SJCRH30 (cell line): ENCODE results near the gene LACC1. TPM values are rescaled to one million over a fixed set of nuclear protein-coding genes. Genes with fewer than 3 reads are reported as not detected.

ENCODE experiments used
- DNase-seq, 2 experiments: peaks; one replicate each; pipeline ENCODE4 v3.0.0-alpha.2; 2015 to 2020
- H3K27ac ChIP-seq: fragments of 250-450 bp; sonication (Bioruptor Pico); 2 replicates; pipeline ENCODE4 v1.5.1; 2020; ENCODE audit warnings: mild to moderate bottlenecking, moderate library complexity
- H3K27me3 ChIP-seq: fragments of 250-450 bp; sonication (Bioruptor Pico); 2 replicates; pipeline ENCODE4 v1.5.1; 2020; ENCODE audit warnings: mild to moderate bottlenecking, moderate library complexity
- H3K36me3 ChIP-seq: fragments of 250-450 bp; sonication (Bioruptor Pico); 2 replicates; pipeline ENCODE4 v1.5.1; 2020; ENCODE audit warnings: mild to moderate bottlenecking, moderate library complexity
- H3K4me1 ChIP-seq: fragments of 250-450 bp; sonication (Bioruptor Pico); 2 replicates; pipeline ENCODE4 v1.5.1; 2020; ENCODE audit warnings: mild to moderate bottlenecking, moderate library complexity
- H3K4me3 ChIP-seq: fragments of 250-450 bp; sonication (Bioruptor Pico); 2 replicates; pipeline ENCODE4 v1.5.1; 2020; ENCODE audit warnings: mild to moderate bottlenecking, moderate library complexity
- H3K9me3 ChIP-seq: fragments of 250-450 bp; sonication (Bioruptor Pico); replicated peaks from 2 replicates; pipeline ENCODE4 v1.5.1; 2020; ENCODE audit warnings: mild to moderate bottlenecking, moderate library complexity
- total RNA-seq: library from RNA; depleted of rRNA; stranded (reverse); fragments of >200 nt; shearing (Covaris generic); gene quantifications from 2 replicates; pipeline ENCODE4 v1.2.3, GENCODE V29; 2014

LACC1 gene
- total RNA-seq, 1 experiment from 2014 or later = 0.63 TPM

DNA sequence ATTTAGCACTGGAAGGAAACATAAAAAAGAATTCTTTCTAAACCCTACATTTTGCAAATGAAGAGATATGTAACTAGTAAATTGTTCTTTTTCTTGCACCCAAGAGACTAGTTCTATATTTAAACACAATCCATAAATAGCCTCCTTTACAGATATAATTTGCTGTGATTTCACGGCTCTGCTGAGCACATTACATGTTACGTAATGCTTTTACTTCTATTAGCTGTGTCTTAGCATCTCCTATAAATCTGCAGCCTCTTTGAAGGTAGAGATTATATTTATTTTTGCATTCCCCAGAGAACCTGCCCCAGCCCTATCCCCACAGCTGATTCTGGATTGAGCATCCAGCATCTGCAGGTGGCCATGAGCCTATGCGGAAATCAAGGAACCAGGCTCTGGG lies 32.2 kb downstream of the LACC1 start:
- no peak overlapping the region for H3K4me3 ChIP-seq
- H3K4me1 ChIP-seq = no peaks in the 10 kb centered on the region
- H3K9me3 ChIP-seq = no peaks in the 10 kb centered on the region
- H3K27me3 ChIP-seq = no peaks in the 10 kb centered on the region
- DNase-seq = no peak
- H3K36me3 ChIP-seq = no peaks in the 10 kb centered on the region
- no peak overlapping the region for H3K27ac ChIP-seq

DNA sequence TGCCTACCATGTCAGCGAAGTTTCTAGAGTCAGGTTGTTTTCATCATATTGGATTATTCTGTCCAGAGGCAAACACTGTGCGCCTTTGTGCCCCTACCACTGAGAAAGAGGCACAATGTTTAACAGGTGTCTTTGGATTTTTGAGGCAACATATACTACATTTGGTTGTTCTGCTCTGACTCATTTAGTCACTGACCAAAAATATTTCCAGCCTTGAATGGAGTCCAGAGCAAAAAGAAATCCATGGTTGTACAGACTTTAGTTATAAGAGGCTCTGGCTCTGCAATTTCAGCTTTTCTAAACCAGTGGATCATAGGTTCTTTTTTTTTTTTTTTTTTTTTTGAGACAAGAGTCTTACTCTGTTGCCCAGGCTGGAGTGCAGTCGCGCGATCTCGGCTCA lies 35.7 kb downstream of the LACC1 start:
- DNase-seq = no peak

DNA sequence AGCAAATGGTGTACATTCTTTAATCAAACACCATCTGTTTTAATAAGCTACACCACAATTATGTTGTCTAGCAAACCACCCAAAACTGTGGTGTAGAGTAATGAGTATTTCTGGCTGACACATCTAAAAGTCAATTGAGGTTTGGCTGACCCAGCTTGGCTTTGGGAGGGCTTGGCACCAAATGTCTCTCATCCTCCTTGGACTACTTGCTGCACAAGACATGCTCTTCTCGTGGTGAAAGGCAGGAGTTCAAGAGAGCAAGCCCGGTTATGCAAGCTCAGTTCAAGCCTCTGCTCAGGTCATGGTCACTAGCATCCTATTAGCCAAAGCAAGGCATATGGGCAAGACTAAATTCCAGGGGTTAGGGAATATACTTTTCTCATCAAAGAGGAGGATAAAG lies 37.1 kb downstream of the LACC1 start:
- Histone ChIP-seq H3K9me3 (no peaks in the 10 kb centered on the region), H3K36me3 (no peaks in the 10 kb centered on the region), H3K27me3 (0 out of 2 replicates have a peak, but pooled peaks cover 5% of the 10 kb centered on the region), H3K27ac (no peak overlapping the region), H3K4me3 (no peak overlapping the region), H3K4me1 (no peaks in the 10 kb centered on the region)
- no peak for DNase-seq

More for the DNA sequence above, 35.7 kb downstream of the LACC1 start:
- Histone ChIP-seq H3K4me1 (no peaks in the 10 kb centered on the region), H3K4me3 (no peak overlapping the region), H3K27ac (no peak overlapping the region), H3K27me3 (0 out of 2 replicates have a peak, but pooled peaks cover 5% of the 10 kb centered on the region), H3K9me3 (no peaks in the 10 kb centered on the region), H3K36me3 (no peaks in the 10 kb centered on the region)

DNA sequence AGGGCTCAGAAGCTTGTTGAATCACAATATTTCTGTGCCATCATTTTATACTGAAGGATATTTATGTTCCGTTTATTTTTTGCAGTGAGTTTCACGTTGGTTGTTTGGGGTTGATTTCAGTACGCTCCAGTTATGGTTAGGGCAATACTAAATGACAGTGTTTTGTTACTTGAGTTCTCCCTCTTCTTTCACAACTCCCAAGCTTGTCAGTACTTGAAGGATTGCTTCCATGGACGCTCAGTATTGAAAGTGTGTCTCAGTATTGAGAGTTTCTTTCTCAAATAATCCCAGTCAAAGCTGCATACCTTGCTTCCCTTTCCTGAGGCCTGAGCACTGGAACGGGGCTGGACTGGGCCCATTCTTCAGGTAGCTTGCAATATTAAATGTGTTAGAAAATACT lies 38.9 kb downstream of the LACC1 start:
- Histone ChIP-seq H3K36me3 (no peaks in the 10 kb centered on the region), H3K27me3 (0 out of 2 replicates have a peak, but pooled peaks cover 5% of the 10 kb centered on the region), H3K27ac (no peak overlapping the region), H3K4me1 (no peaks in the 10 kb centered on the region), H3K4me3 (no peak overlapping the region), H3K9me3 (no peaks in the 10 kb centered on the region)
- no peak for DNase-seq

DNA sequence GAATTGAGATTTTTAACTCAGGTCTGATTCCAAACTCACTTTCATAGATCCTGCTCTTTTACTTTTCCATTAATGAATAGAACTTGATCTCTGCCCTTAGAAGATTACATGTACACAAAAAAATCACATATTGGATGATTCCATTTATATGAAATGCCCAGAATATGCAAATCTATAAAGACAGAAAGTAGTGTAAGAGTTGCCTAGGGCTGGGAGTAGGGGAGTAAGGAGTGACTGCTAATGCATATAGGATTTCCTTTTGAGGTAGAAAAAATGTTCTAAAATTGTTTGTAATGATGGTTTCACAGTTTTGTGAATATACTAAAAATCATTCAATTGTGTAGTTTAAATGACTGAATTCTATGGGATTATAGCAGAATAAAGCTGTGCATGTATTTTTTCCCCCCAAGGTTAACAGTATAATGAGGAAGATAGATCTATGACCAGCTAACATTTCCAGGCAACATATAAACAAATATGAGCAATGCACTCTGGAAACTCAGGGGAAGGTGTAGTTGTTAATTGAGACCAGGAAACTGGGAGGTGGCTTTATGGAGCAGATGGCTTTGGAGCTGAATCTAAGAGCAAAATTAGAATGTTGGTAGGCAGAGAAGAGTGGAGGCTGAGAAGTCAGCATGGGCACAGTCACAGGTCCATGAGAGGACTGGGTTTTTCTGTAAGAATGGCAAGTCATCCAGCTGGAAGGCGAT lies 41.4 kb downstream of the LACC1 start:
- Histone ChIP-seq H3K36me3 (no peaks in the 10 kb centered on the region), H3K9me3 (no peaks in the 10 kb centered on the region), H3K27ac (no peak overlapping the region), H3K27me3 (0 out of 2 replicates have a peak, but pooled peaks cover 5% of the 10 kb centered on the region), H3K4me3 (no peak overlapping the region), H3K4me1 (no peaks in the 10 kb centered on the region)
- no peak for DNase-seq

DNA sequence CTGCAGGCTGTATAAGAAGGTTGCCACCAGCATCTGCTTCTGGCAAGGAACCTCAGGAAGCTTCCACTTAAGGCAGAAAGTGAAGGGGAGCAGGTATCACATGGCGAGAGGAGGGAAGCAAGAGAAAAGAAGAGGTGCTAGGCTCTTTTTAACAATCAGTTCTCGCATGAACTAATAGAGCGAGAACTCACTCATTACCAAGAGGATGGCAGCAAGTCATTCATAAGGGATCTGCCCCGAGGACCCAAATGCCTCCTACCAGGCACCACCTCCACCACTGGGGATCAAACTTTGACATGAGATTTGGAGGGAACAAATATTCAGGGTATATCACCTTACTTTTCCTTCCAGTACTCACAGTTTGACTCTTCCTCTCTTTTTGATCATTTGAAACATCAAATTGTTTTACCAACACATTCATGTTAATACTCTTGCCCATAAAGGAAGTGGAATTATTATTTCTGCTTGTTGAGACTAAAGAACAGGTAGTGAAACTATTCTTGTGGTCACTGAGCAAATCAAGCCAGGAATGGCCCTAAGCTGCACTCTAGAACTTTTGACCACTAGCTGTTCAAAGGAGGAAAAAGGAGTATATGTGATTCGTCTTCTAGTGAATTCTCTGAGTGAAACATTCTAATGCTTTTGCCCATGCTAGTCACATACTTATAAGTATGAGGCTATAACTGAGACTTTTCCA lies 45.0 kb downstream of the LACC1 start:
- Histone ChIP-seq H3K36me3 (no peaks in the 10 kb centered on the region), H3K9me3 (no peaks in the 10 kb centered on the region), H3K4me1 (no peaks in the 10 kb centered on the region), H3K4me3 (no peak overlapping the region), H3K27me3 (no peaks in the 10 kb centered on the region), H3K27ac (no peak overlapping the region)
- DNase-seq = no peak

DNA sequence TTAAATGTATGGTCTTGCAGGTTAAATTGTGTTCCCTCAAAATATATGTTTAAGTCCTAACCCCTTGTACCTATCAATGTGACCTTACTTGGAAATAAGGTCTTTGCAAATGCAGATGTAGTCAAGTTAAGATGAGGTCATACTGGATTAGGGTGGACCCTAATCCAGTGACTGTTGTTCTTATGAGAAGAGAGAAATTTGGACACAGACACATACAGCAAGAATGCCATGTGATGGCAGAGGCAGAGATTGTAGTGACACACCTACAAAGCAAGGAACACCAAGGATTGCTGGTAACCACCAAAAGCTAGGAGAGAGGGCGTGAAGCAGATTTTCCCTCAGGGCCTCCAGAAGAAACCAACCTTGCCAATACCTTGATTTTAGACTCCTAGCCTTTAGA lies 50.2 kb downstream of the LACC1 start:
- Histone ChIP-seq H3K9me3 (no peaks in the 10 kb centered on the region), H3K36me3 (no peaks in the 10 kb centered on the region), H3K27me3 (no peaks in the 10 kb centered on the region), H3K27ac (no peak overlapping the region), H3K4me3 (no peak overlapping the region), H3K4me1 (no peaks in the 10 kb centered on the region)
- DNase-seq = no peak

DNA sequence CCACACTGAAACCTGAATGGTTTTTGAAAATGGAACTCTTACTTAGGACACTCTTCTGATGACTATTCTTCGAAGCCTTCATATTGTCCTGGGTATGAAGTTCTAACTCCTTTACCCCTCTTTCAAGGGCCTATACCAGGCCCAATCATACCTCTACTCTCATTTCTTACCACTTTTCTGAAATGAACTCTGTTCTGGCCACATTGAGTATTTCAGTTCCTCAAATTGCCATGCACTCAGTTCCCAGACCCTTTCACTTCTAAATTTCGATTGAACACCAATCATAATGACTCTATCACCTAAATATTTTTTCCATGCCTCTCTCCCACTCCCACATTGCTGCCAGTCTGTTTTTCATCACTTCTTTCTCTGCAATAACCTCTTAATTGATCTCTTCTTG lies 53.7 kb downstream of the LACC1 start:
- Histone ChIP-seq H3K27ac (no peak overlapping the region), H3K36me3 (no peaks in the 10 kb centered on the region), H3K4me1 (no peaks in the 10 kb centered on the region), H3K27me3 (no peaks in the 10 kb centered on the region; the same call in 1 of the 2 replicates), H3K4me3 (no peak overlapping the region), H3K9me3 (no peaks in the 10 kb centered on the region)
- no peak for DNase-seq

DNA sequence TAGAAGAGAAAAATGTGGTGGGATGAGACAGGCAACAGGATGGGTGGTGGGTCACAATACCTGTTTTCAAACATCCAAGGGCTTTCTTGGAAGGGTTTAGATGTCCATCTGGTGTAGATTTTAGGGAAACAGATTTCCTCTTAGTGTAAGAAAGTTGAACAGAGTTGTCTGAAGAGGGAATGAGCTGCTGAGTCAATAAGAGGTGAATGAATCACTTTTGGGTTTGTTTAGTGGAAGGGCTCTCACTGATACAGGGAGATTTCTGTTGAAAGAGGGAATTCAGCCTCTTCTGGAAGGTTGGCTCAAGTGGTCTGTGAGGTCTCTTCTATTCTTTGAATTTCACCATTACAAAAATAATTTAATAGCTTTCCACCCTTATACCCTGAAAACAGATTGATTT lies 54.6 kb downstream of the LACC1 start:
- no peaks in the 10 kb centered on the region for H3K36me3 ChIP-seq
- H3K27ac ChIP-seq = no peak overlapping the region
- no peak for DNase-seq
- H3K27me3 ChIP-seq = no peaks in the 10 kb centered on the region; the same call in 1 of the 2 replicates
- H3K4me1 ChIP-seq = no peaks in the 10 kb centered on the region
- no peaks in the 10 kb centered on the region for H3K9me3 ChIP-seq
- H3K4me3 ChIP-seq = no peak overlapping the region

DNA sequence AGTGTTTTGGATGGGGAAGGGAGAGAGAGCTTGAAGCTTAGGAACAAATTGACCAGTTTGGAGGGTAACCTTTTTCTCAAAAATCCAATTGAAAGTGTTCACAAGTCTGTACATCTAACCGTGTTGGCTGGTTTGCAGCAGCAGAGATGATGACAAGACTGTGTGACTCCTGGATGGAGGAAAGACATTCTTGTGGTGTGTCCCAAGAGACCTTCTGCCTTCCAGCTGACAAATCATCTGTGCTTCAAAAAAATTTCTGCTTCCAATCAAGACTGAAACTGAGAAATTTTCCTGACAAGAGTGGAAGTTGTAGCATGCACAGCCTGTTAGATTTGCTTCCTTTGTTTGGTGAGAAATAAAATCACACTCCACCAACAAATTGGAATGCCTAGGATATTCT lies 56.2 kb downstream of the LACC1 start:
- Histone ChIP-seq H3K27me3 (no peaks in the 10 kb centered on the region; the same call in 1 of the 2 replicates), H3K9me3 (no peaks in the 10 kb centered on the region), H3K4me1 (no peaks in the 10 kb centered on the region), H3K36me3 (no peaks in the 10 kb centered on the region), H3K27ac (no peak overlapping the region), H3K4me3 (no peak overlapping the region)
- DNase-seq = no peak

DNA sequence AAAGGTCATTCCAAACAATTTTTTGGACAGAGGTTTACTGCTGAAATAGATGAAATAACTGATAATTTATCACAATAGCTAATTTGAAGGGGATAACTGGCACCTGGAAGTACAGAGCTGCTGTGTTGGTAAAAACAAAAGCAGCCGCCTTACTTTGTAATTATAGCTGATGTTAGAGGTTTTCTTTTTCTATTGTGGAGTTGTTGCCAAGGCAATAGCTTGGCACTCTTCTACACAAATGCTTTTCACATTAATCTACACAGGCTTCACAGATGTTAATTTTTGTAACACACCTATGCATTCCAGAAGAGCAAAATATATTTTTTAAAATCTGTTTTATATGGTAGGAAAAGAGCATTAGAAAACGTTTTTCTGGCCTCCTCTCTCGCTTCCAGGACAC lies 56.9 kb downstream of the LACC1 start:
- DNase-seq = no peak
- Histone ChIP-seq H3K27me3 (no peaks in the 10 kb centered on the region; the same call in 1 of the 2 replicates), H3K27ac (no peak overlapping the region), H3K36me3 (no peaks in the 10 kb centered on the region), H3K9me3 (no peaks in the 10 kb centered on the region), H3K4me1 (no peaks in the 10 kb centered on the region), H3K4me3 (no peak overlapping the region)

DNA sequence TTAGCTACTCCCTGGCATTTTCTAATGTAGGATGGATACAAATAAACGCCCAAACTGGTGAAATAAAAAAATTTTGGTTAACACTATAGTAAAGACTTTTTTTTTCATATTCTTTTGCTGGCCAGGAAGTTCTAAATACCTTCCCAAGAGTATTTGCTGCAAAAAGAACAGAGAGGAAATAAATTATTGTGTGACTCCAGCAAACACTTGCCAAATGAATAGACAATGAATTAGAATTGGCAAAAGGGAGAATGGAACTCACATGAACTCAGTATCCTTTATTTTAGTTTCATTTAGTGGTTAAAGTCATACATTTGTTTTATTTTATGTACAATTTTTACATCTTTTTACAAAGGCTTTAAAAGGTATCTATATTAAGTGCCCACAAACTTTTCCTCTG lies 58.1 kb downstream of the LACC1 start:
- H3K4me3 ChIP-seq = no peak overlapping the region
- no peaks in the 10 kb centered on the region for H3K9me3 ChIP-seq
- DNase-seq = no peak
- no peaks in the 10 kb centered on the region; the same call in 1 of the 2 replicates for H3K27me3 ChIP-seq
- no peaks in the 10 kb centered on the region for H3K4me1 ChIP-seq
- no peak overlapping the region for H3K27ac ChIP-seq
- H3K36me3 ChIP-seq = no peaks in the 10 kb centered on the region

DNA sequence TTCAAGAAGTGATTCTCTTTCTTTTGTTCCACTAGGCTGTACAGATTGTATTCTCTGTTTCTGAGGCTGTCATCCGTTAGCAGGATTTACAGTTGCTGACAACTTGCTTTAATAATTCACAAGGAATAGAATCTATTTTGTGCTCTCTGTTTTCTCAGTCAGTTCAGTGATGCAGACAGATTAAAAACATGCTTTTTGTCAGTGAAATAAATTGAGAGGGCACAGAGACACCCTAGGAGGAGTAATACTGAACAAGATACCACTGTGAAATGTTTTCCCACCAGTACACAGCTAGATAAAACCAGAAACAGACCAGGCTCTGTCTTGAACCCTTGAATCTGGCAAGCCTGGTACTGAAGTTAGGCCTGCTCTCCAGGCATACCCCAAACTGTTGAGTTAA lies 58.7 kb downstream of the LACC1 start:
- no peaks in the 10 kb centered on the region for H3K4me1 ChIP-seq
- no peak for DNase-seq
- H3K27ac ChIP-seq = no peak overlapping the region
- H3K4me3 ChIP-seq = no peak overlapping the region
- H3K36me3 ChIP-seq = no peaks in the 10 kb centered on the region
- H3K27me3 ChIP-seq = no peaks in the 10 kb centered on the region; the same call in 1 of the 2 replicates
- H3K9me3 ChIP-seq = no peaks in the 10 kb centered on the region

DNA sequence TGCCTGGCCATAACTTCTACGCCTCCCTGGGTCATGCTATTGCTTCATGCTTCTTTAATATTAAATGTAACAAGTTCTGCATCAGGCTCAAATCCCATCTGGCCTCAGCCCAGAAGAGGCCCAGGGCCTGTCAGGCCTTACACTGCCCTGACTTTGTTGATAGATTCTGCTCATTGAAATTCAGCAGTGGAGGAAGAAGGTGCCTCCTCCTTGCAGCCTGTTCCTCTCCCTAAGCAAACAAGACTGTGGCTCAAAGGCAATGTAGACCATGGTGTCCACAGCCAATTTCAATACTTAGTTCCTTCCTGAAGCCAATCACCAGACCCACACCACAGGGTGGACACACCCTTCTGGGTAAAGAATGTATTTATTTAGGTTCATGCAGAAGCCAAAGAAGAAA lies 59.4 kb downstream of the LACC1 start:
- no peak overlapping the region for H3K4me3 ChIP-seq
- no peaks in the 10 kb centered on the region for H3K9me3 ChIP-seq
- H3K4me1 ChIP-seq = no peaks in the 10 kb centered on the region
- no peak for DNase-seq
- H3K27ac ChIP-seq = no peak overlapping the region
- H3K36me3 ChIP-seq = no peaks in the 10 kb centered on the region
- H3K27me3 ChIP-seq = no peaks in the 10 kb centered on the region; the same call in 1 of the 2 replicates

DNA sequence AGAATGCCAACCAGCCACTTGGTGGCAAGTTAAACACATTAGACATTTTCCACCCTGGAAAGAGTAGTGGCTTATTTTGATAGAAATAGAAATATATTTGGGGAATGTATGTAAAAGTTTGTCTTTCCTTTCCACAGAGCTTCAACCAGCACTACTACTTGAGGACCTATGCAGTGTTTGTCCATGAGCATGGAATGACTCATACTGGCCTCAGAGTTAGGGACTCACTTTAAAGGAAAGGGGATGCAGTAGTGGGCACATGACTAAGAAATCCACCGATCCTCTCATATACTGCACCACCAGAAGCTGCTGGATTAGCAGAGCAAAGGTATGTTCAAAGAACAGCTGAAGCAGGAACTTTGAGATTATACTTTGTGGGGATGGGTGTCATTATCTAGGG lies 62.6 kb downstream of the LACC1 start:
- H3K9me3 ChIP-seq = no peaks in the 10 kb centered on the region
- H3K4me1 ChIP-seq = no peaks in the 10 kb centered on the region
- H3K27ac ChIP-seq = no peak overlapping the region
- H3K36me3 ChIP-seq = no peaks in the 10 kb centered on the region
- H3K4me3 ChIP-seq = no peak overlapping the region
- no peaks in the 10 kb centered on the region; the same call in 1 of the 2 replicates for H3K27me3 ChIP-seq
- DNase-seq = no peak
